Naive thymus-derived CD4-positive, alpha-beta T cell (primary cell): ENCODE measurements around the gene TCAP. TPM values are rescaled to one million over a fixed set of nuclear protein-coding genes. Genes with fewer than 3 reads are reported as not detected.

Experiments
- ATAC-seq: fragments of 150-1000 bp; cut with Tn5 transposase; 2 replicates; pipeline ENCODE4 v1.10.0; 2021; ENCODE audit warnings: mild to moderate bottlenecking, moderate library complexity
- CTCF ChIA-PET: fragments of 350-600 bp; sonication (Branson Sonifier 250); formaldehyde crosslinking; loops from one replicate; lab custom pipeline; 2021; ENCODE audit warnings: antibody characterized with exemption; lab: Charles Lee
- POLR2A ChIA-PET: fragments of 350-600 bp; sonication (Branson Sonifier 250); formaldehyde crosslinking; loops from one replicate; lab custom pipeline; 2021; ENCODE audit warnings: antibody characterized with exemption, inconsistent platforms; lab: Charles Lee
- DNase-seq, 9 donors: peaks; one replicate each; pipeline versions ENCODE4 v3.0.0 to v3.0.0-alpha.2; 2020 to 2022; ENCODE audit warnings: mixed read lengths in 1 of 9
- H3K27ac ChIP-seq: one replicate; pipeline ENCODE4 v1.7.0; 2013; ENCODE audit warnings: mild to moderate bottlenecking, low read depth, low read length, moderate library complexity
- H3K27me3 ChIP-seq, 2 donors: one replicate each; pipeline ENCODE4 v1.7.0; 2013; ENCODE audit warnings: low read length in 2 of 2, mild to moderate bottlenecking in 2 of 2, moderate library complexity in 2 of 2; ENCODE audit not compliant: control insufficient read depth in 2 of 2, insufficient read depth in 2 of 2
- H3K36me3 ChIP-seq, 3 experiments: 1 replicate in 2 of 3; 2 replicates in 1 of 3; pipeline ENCODE4 v1.7.0; 2013; ENCODE audit warnings: low read length in 3 of 3, mild to moderate bottlenecking in 3 of 3, moderate library complexity in 1 of 3; ENCODE audit not compliant: insufficient read depth in 3 of 3, control insufficient read depth in 2 of 3
- H3K4me1 ChIP-seq, 2 donors: one replicate each; pipeline ENCODE4 v1.7.0; 2013; ENCODE audit warnings: low read length in 2 of 2, mild to moderate bottlenecking in 2 of 2, moderate library complexity in 1 of 2; ENCODE audit not compliant: control insufficient read depth in 2 of 2, insufficient read depth in 2 of 2
- H3K4me3 ChIP-seq: 2 replicates; pipeline ENCODE4 v1.7.0; 2013; ENCODE audit warnings: mild to moderate bottlenecking, low read length
- H3K9me3 ChIP-seq, 3 experiments: 1 replicate in 2 of 3; 2 replicates in 1 of 3; pipeline ENCODE4 v1.7.0; 2013; ENCODE audit warnings: low read length in 3 of 3; ENCODE audit not compliant: control insufficient read depth in 2 of 3
- H3K27ac Mint-ChIP-seq, 9 donors: one replicate each; pipeline ENCODE4 v1.8.0; 2020 to 2022; ENCODE audit warnings: mixed read lengths in 9 of 9, mild to moderate bottlenecking in 8 of 9, moderate library complexity in 5 of 9, inconsistent platforms in 2 of 9
- H3K27me3 Mint-ChIP-seq, 5 donors: one replicate each; pipeline ENCODE4 v1.8.0; 2021 to 2022; ENCODE audit warnings: mixed read lengths in 5 of 5, mild to moderate bottlenecking in 1 of 5
- H3K36me3 Mint-ChIP-seq, 5 donors: one replicate each; pipeline ENCODE4 v1.8.0; 2020 to 2022; ENCODE audit warnings: mixed read lengths in 5 of 5, mild to moderate bottlenecking in 3 of 5, inconsistent platforms in 1 of 5
- H3K4me1 Mint-ChIP-seq, 7 donors: one replicate each; pipeline ENCODE4 v1.8.0; 2020 to 2022; ENCODE audit warnings: mixed read lengths in 7 of 7, mild to moderate bottlenecking in 3 of 7, inconsistent platforms in 1 of 7
- H3K4me3 Mint-ChIP-seq, 10 donors: one replicate each; pipeline ENCODE4 v1.8.0; 2020 to 2022; ENCODE audit warnings: mild to moderate bottlenecking in 10 of 10, mixed read lengths in 10 of 10, moderate library complexity in 6 of 10, inconsistent platforms in 2 of 10
- H3K9me3 Mint-ChIP-seq, 11 donors: one replicate each; pipeline ENCODE4 v1.8.0; 2020 to 2022; ENCODE audit warnings: mixed read lengths in 11 of 11, mild to moderate bottlenecking in 4 of 11, inconsistent platforms in 1 of 11, moderate library complexity in 1 of 11
- intact Hi-C, 2 donors: fragments of 100-400 bp; cut with micrococcal nuclease; formaldehyde crosslinking; loops; one replicate each; pipeline ENCODE4 v1.15.1; 2023
- polyA plus RNA-seq, 2 donors: library from polyadenylated mRNA; unstranded; fragments of 300-500 nt; fragmentation: Illumina TruSeq; gene quantifications; one replicate each; pipeline ENCODE4 v1.2.3, GENCODE V29; 2021
- total RNA-seq, 6 experiments: library from RNA in 5 of 6; stranded (reverse) in 5 of 6; gene quantifications; 1 replicate in 5 of 6; 2 replicates in 1 of 6; pipeline ENCODE4 v1.2.3 and lab custom pipeline; 2021 to 2026

The TCAP gene
- total and polyA plus RNA-seq, 7 experiments from 2014 or later, result 0.12 to 10.5 (median 3.3) TPM; not detected in 1

DNA sequence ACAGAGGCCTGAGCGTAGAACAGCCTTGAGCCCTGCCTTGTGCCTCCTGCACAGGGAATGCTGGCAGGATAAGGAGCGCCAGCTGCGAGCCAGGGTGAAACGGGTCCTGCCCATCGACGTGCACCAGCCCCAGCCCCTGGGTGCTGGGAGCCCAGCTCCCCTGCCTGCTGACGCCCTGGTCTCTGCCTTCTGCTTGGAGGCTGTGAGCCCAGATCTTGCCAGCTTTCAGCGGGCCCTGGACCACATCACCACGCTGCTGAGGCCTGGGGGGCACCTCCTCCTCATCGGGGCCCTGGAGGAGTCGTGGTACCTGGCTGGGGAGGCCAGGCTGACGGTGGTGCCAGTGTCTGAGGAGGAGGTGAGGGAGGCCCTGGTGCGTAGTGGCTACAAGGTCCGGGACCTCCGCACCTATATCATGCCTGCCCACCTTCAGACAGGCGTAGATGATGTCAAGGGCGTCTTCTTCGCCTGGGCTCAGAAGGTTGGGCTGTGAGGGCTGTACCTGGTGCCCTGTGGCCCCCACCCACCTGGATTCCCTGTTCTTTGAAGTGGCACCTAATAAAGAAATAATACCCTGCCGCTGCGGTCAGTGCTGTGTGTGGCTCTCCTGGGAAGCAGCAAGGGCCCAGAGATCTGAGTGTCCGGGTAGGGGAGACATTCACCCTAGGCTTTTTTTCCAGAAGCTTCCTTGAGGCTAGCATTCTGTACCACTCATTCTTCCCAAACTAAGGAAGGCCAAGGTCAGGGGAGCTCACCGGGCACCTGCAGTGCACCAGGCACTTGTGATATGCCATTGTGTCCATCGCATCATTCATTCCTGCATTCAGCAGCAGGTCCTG lies 5.0 kb downstream of the TCAP start:
- Histone ChIP-seq H3K27me3 (no peaks in the 10 kb centered on the region), H3K4me3 (no peak overlapping the region), H3K9me3 (no peaks in the 10 kb centered on the region), H3K36me3 (no peaks in the 10 kb centered on the region), H3K4me1 (peaks cover 5 to 13% of the 10 kb centered on the region in 2 donors), H3K27ac (no peak overlapping the region)
- no peak overlapping the region for H3K4me3 Mint-ChIP-seq
- H3K27ac Mint-ChIP-seq, result no peak overlapping the region
- H3K4me1 Mint-ChIP-seq, result peaks cover 0 to 19% (median 11%) of the 10 kb centered on the region in 7 donors
- DNase-seq (no peak), ATAC-seq (no peak)
- CTCF ChIA-PET, result interaction anchor here (0.9 to 3.5 kb wide), 16 partner anchors 8 to 48 kb away, joined by 3 to 36 read pairs (median 5); partner anchors contain the start of gene PGAP3
- H3K9me3 Mint-ChIP-seq, result no peaks in the 10 kb centered on the region
- POLR2A ChIA-PET, result interaction anchor here (0.5 to 2.3 kb wide), 6 partner anchors 9 to 310 kb away, joined by 3 to 13 read pairs (median 3); partner anchors contain the start of genes MIEN1, PGAP3 and PSMD3
- H3K27me3 Mint-ChIP-seq, result peaks cover 0 to 47% (median 5%) of the 10 kb centered on the region in 5 donors
- H3K36me3 Mint-ChIP-seq, result peaks cover 0 to 4% (median 0%) of the 10 kb centered on the region in 5 donors
- intact Hi-C loops, result loop anchor here in 1 of 2 donors (5.0 kb wide), 1 partner anchor 48 kb away; no protein-coding TSS in a partner anchor

DNA sequence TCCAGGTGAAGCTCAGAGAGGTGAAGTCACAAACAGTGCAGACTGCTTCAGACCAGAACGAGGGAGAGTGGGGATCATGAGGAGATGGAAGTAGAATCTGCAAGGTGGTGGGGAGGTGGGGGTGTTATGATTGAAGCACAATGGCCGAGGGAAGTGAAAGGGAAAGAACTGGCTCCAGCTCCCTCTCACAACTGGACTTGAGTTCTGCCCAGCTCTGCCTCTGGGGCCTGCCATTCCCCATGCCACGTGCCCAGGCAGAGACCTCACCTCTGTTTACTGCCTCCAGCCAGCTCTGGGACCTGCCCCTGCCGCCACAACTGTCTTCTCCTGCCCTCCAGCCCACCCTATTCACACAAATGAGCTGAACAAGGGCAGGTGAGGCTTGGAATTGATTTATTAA lies 5.6 kb downstream of the TCAP start:
- ChIA-PET POLR2A (interaction anchor here (0.8 to 1.1 kb wide), 5 partner anchors 8 to 59 kb away, joined by 3 to 4 read pairs (median 3); partner anchors contain the start of genes MIEN1 and PGAP3), CTCF (interaction anchor here (0.6 to 3.5 kb wide), 11 partner anchors 9 to 187 kb away, joined by 3 to 36 read pairs (median 5); partner anchors contain the start of gene PGAP3)
- Mint-ChIP-seq H3K36me3 (peaks cover 0 to 4% (median 0%) of the 10 kb centered on the region in 5 donors), H3K27me3 (peaks cover 0 to 42% (median 5%) of the 10 kb centered on the region in 5 donors), H3K27ac (no peak overlapping the region), H3K9me3 (no peaks in the 10 kb centered on the region), H3K4me3 (no peak overlapping the region), H3K4me1 (peaks cover under 1 to 24% (median 17%) of the 10 kb centered on the region in 7 donors)
- Histone ChIP-seq H3K4me1 (peaks cover 11 to 15% of the 10 kb centered on the region in 2 donors), H3K9me3 (no peaks in the 10 kb centered on the region), H3K27ac (no peak overlapping the region), H3K27me3 (no peaks in the 10 kb centered on the region), H3K4me3 (no peak overlapping the region), H3K36me3 (no peaks in the 10 kb centered on the region)
- no peak for DNase-seq
- intact Hi-C loops, result no loop called here
- no peak for ATAC-seq

DNA sequence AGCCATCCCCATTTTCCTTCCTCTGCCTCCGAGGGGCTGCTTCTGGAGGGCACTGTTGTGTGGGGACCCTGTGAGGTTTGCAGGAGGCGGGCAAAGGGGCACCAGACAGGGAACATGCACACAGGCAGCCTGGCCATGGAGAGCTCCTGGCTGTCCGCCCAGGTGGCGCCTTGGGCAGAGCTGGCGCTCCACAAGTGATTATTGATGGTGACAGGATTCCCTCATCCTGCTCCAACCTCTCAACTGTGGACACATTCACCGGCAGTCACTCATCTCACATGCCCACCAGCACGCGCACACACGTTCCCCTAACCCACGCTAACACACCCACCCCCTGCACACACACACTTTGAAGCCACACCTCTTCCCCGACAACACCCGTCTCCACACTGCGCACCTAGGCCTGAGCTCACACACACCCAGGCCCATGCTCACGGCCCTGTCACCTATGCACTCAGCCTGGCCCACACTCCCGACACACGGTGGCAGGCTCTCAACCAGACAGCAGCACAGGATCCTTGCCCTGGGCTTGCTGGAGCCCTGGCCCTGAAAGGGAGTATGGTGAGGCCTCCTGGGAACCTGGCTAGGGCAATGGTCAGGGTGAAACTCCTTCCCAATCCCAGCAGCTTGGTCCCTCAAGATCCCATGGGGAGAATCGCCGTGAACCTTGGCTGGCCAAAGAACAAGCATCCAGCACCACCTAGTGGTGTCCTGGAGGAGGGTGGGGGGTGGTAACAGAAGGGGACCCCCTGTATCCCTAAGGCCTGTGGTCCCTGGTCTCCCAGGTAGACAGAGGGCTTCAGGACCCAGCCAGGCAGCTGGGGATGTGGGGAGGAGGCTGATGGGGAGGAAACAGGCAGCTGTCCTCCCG lies 6.7 kb downstream of the TCAP start:
- peaks cover 9 to 35% (median 27%) of the 10 kb centered on the region in 7 donors for H3K4me1 Mint-ChIP-seq

DNA sequence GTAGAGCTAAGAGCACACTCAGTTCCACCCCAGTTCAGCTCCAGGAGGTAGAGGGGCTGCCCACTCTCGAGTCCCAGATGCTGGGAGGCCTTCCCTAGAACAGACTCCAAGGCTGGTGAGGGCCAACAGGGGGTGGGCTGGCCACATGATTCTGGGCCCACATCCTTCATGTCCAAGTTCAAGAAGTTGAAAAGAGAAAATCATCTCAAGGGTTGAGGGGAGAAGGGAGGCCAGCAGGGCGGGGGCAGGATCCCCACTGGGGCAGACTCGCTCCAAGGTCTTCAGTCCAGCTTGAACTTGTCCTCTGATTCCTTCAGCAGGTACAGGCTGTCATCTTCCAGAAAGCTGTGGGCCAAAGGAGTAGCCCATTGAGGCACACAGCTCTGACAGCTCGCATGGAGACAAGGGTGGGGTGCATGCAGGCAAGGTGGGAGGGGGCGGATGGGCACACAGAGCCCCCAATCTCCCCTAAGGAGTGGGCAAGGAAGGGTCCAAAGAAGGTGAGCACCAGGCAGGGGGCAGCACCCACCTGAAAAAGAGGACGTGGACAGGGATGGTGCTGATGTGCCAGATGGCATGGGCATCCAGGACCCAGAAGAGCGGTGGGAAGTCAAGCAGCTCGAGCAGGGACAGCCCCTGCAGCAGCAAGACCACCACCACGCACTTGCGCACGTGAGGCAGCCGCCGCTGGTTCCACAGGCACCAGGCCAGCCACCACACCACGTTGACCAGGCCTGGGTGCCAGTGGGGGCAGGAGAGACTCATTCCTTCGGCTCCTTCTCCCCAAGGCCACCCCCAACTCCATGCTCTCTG lies 7.6 kb downstream of the TCAP start:
- Mint-ChIP-seq H3K4me3 (no peak overlapping the region), H3K36me3 (peaks cover 0 to 6% (median 4%) of the 10 kb centered on the region in 5 donors), H3K27me3 (peaks cover 0 to 26% (median 5%) of the 10 kb centered on the region in 5 donors), H3K27ac (no peak overlapping the region), H3K4me1 (peaks cover 15 to 43% (median 33%) of the 10 kb centered on the region in 7 donors), H3K9me3 (no peaks in the 10 kb centered on the region)
- peaks cover 24 to 31% of the 10 kb centered on the region in 2 donors for H3K4me1 ChIP-seq
- H3K27me3 ChIP-seq, result no peaks in the 10 kb centered on the region
- no peaks in the 10 kb centered on the region for H3K36me3 ChIP-seq
- H3K9me3 ChIP-seq, result no peaks in the 10 kb centered on the region
- DNase-seq, result no peak
- no peak for ATAC-seq
- CTCF ChIA-PET, result interaction anchor here (0.5 to 3.5 kb wide), 7 partner anchors 13 to 125 kb away, joined by 3 to 36 read pairs (median 4); partner anchors contain the start of gene MIEN1
- H3K4me3 ChIP-seq, result no peak overlapping the region
- intact Hi-C loops, result loop anchor here in 1 of 2 donors (1.0 kb wide), 2 partner anchors 50 to 82 kb away; no protein-coding TSS in a partner anchor
- H3K27ac ChIP-seq, result no peak overlapping the region
- POLR2A ChIA-PET, result interaction anchor here (1.1 to 1.9 kb wide), 4 partner anchors 9 to 56 kb away, joined by 3 to 6 read pairs (median 4); partner anchors contain the start of genes PGAP3 and STARD3

More for the DNA sequence above, 6.7 kb downstream of the TCAP start:
- Histone ChIP-seq H3K36me3 (no peaks in the 10 kb centered on the region), H3K27ac (no peak overlapping the region), H3K4me1 (peaks cover 23 to 24% of the 10 kb centered on the region in 2 donors), H3K9me3 (no peaks in the 10 kb centered on the region), H3K4me3 (no peak overlapping the region), H3K27me3 (no peaks in the 10 kb centered on the region)
- Mint-ChIP-seq H3K4me3 (peak overlapping the region in 5 of 10 donors; percentile 3 to 49 (median 35)), H3K36me3 (peaks cover 0 to 4% (median 0%) of the 10 kb centered on the region in 5 donors), H3K27ac (peak overlapping the region in 3 of 9 donors; percentile 11 to 57 (median 46)), H3K27me3 (peaks cover 0 to 32% (median 5%) of the 10 kb centered on the region in 5 donors), H3K9me3 (no peaks in the 10 kb centered on the region)
- ChIA-PET CTCF (interaction anchor here (0.5 to 3.5 kb wide), 14 partner anchors 8 to 186 kb away, joined by 3 to 36 read pairs (median 4); partner anchors contain the start of genes MIEN1 and PGAP3), POLR2A (interaction anchor here (1.0 to 1.9 kb wide), 6 partner anchors 8 to 58 kb away, joined by 3 to 6 read pairs (median 4); partner anchors contain the start of genes MIEN1, PGAP3 and STARD3)
- no peak for DNase-seq
- intact Hi-C loops, result loop anchor here in 1 of 2 donors (1.0 kb wide), 2 partner anchors 50 to 82 kb away; no protein-coding TSS in a partner anchor
- ATAC-seq, result no peak

DNA sequence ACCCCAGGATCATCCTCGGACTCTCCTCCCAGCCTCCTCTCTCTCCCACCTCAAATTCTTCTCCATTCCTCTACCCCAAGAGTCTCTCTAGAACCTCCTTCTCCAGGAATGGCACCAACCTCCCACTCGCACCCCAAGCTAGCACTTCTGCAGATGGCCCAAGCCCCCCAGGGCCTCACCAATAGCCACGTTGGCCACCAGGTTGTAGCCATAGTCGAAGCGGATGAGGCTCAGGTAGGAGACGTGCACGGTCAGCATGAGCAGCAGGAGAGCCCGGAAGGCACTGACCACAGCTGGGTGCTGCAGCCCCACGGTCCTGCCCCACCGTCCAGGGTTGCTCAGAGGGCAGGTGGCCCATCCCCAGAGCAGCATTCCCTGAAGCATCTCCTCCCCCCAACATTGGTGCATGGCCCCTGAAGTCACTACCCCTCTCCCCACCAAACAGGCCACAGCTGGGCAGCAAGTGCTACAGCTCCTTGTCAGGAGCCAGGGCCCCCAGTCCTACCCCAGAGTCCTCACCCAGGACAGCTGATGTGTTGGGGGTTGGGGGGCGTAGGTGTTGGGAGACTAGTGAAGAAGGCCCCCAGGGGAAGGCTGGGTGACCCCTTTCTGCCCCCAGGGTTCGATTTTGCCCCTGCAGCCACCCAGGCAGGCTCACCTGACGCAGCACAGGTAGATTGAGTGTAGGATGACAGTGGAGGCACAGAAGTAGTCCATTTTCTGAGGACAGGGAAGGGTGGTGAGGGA lies 8.4 kb downstream of the TCAP start:
- peaks cover 0 to 10% (median 3%) of the 10 kb centered on the region in 5 donors for H3K36me3 Mint-ChIP-seq
- peaks cover 0 to 21% (median 4%) of the 10 kb centered on the region in 5 donors for H3K27me3 Mint-ChIP-seq
- no peak for ATAC-seq
- no peaks in the 10 kb centered on the region for H3K36me3 ChIP-seq
- CTCF ChIA-PET, result interaction anchor here (1.2 to 3.5 kb wide), 3 partner anchors 14 to 126 kb away, joined by 3 to 36 read pairs (median 3); no protein-coding TSS in a partner anchor
- H3K4me3 Mint-ChIP-seq, result no peak overlapping the region
- peak overlapping the region in 1 of 9 donors; percentile 59 for H3K27ac Mint-ChIP-seq
- no peaks in the 10 kb centered on the region for H3K9me3 ChIP-seq
- no peak overlapping the region for H3K27ac ChIP-seq
- H3K27me3 ChIP-seq, result no peaks in the 10 kb centered on the region
- POLR2A ChIA-PET, result interaction anchor here (1.1 to 1.9 kb wide), 2 partner anchors 14 to 55 kb away, joined by 3 to 6 read pairs; partner anchors contain the start of gene PGAP3
- H3K9me3 Mint-ChIP-seq, result no peaks in the 10 kb centered on the region
- peaks cover 21 to 49% (median 39%) of the 10 kb centered on the region in 7 donors for H3K4me1 Mint-ChIP-seq
- H3K4me1 ChIP-seq, result peaks cover 30 to 38% of the 10 kb centered on the region in 2 donors
- no peak for DNase-seq
- intact Hi-C loops, result no loop called here
- H3K4me3 ChIP-seq, result no peak overlapping the region
